Stimulated activated naive CD8-positive, alpha-beta T cell treated with anti-CD3 and anti-CD28 coated beads, Interleukin-15, amount 100 ng/mL, for 72 hours (primary cell): Measurements from ENCODE around the gene SH3PXD2A.
"Not testable (repeated sequence)": the region's sequence is repeated elsewhere in the genome, so short reads cannot be mapped to it uniquely, and the experiment has no call there.

ENCODE experiments used
- ATAC-seq: fragments of 150-1000 bp; cut with Tn5 transposase; 2 replicates; pipeline ENCODE4 v1.10.0; 2021; ENCODE audit warnings: mild to moderate bottlenecking, moderate library complexity
- DNase-seq, 2 donors: peaks; one replicate each; pipeline ENCODE4 v3.0.0; 2021 to 2022
- H3K27ac Mint-ChIP-seq, 2 donors: one replicate each; pipeline ENCODE4 v1.8.0; 2022; ENCODE audit warnings: mild to moderate bottlenecking in 2 of 2, mixed read lengths in 2 of 2, moderate library complexity in 2 of 2
- H3K27me3 Mint-ChIP-seq: one replicate; pipeline ENCODE4 v1.8.0; 2022; ENCODE audit warnings: mixed read lengths
- H3K4me1 Mint-ChIP-seq: one replicate; pipeline ENCODE4 v1.8.0; 2022; ENCODE audit warnings: mild to moderate bottlenecking, mixed read lengths
- H3K4me3 Mint-ChIP-seq, 2 donors: one replicate each; pipeline ENCODE4 v1.8.0; 2022; ENCODE audit warnings: mild to moderate bottlenecking in 2 of 2, mixed read lengths in 2 of 2, moderate library complexity in 1 of 2
- H3K9me3 Mint-ChIP-seq, 2 donors: one replicate each; pipeline ENCODE4 v1.8.0; 2022; ENCODE audit warnings: mixed read lengths in 2 of 2

SH3PXD2A gene

GRCh38 chr10:103820101-103821062 is 35.0 kb downstream of the SH3PXD2A start:
- DNase-seq (no peak), ATAC-seq (no peak)
- Mint-ChIP-seq H3K9me3 (no peaks in the 10 kb centered on the region), H3K27ac (no peak overlapping the region), H3K27me3 (peaks cover 37% of the 10 kb centered on the region), H3K4me3 (no peak overlapping the region), H3K4me1 (no peaks in the 10 kb centered on the region)

- H3K27ac Mint-ChIP-seq: peak overlapping the region in 1 of 2 donors; percentile 5
- DNase-seq (no peak), ATAC-seq (no peak)
- H3K4me1 Mint-ChIP-seq: no peaks in the 10 kb centered on the region
- no peaks in the 10 kb centered on the region for H3K9me3 Mint-ChIP-seq
- H3K4me3 Mint-ChIP-seq: no peak overlapping the region
- peaks cover 37% of the 10 kb centered on the region for H3K27me3 Mint-ChIP-seq
These were observed 35.9 kb downstream of the SH3PXD2A start for GRCh38 chr10:103819493-103819892.

GRCh38 chr10:103818765-103819374 is 36.5 kb downstream of the SH3PXD2A start:
- Mint-ChIP-seq H3K4me3 (no peak overlapping the region), H3K27me3 (peaks cover 37% of the 10 kb centered on the region), H3K4me1 (no peaks in the 10 kb centered on the region), H3K9me3 (no peaks in the 10 kb centered on the region), H3K27ac (peak overlapping the region in 1 of 2 donors; percentile 13)
- ATAC-seq (no peak), DNase-seq (no peak)

GRCh38 chr10:103818105-103818504 is 37.3 kb downstream of the SH3PXD2A start:
- ATAC-seq: no peak
- H3K4me1 Mint-ChIP-seq: no peaks in the 10 kb centered on the region
- DNase-seq: no peak
- no peaks in the 10 kb centered on the region for H3K9me3 Mint-ChIP-seq
- H3K4me3 Mint-ChIP-seq: no peak overlapping the region
- H3K27me3 Mint-ChIP-seq: peaks cover 37% of the 10 kb centered on the region
- H3K27ac Mint-ChIP-seq: no peak overlapping the region

- ATAC-seq (no peak), DNase-seq (no peak)
- Mint-ChIP-seq H3K4me3 (no peak overlapping the region), H3K4me1 (peaks cover 7% of the 10 kb centered on the region), H3K9me3 (no peaks in the 10 kb centered on the region), H3K27ac (no peak overlapping the region), H3K27me3 (peaks cover 25% of the 10 kb centered on the region)
These were observed 38.9 kb downstream of the SH3PXD2A start for GRCh38 chr10:103816431-103816830.

- Mint-ChIP-seq H3K27me3 (peaks cover 14% of the 10 kb centered on the region), H3K4me1 (peaks cover 7% of the 10 kb centered on the region), H3K9me3 (no peaks in the 10 kb centered on the region), H3K4me3 (no peak overlapping the region), H3K27ac (peak overlapping the region in 1 of 2 donors; percentile 11)
- no peak for DNase-seq
- no peak for ATAC-seq
These were observed 40.6 kb downstream of the SH3PXD2A start for GRCh38 chr10:103814626-103815370.

- peaks cover 7% of the 10 kb centered on the region for H3K27me3 Mint-ChIP-seq
- DNase-seq (no peak), ATAC-seq (no peak)
- H3K9me3 Mint-ChIP-seq: no peaks in the 10 kb centered on the region
- H3K4me3 Mint-ChIP-seq: no peak overlapping the region
- H3K27ac Mint-ChIP-seq: no peak overlapping the region
- peaks cover 7% of the 10 kb centered on the region for H3K4me1 Mint-ChIP-seq
These were observed 41.3 kb downstream of the SH3PXD2A start for GRCh38 chr10:103814105-103814504.

GRCh38 chr10:103813312-103813711 is 42.1 kb downstream of the SH3PXD2A start:
- not testable (repeated sequence) for H3K27ac Mint-ChIP-seq, ATAC-seq, H3K27me3 Mint-ChIP-seq, H3K9me3 Mint-ChIP-seq, H3K4me3 Mint-ChIP-seq, DNase-seq, H3K4me1 Mint-ChIP-seq

GRCh38 chr10:103812432-103812831 is 42.9 kb downstream of the SH3PXD2A start:
- no peak for ATAC-seq
- DNase-seq: no peak

GRCh38 chr10:103812004-103812403 is 43.4 kb downstream of the SH3PXD2A start:
- no peak for ATAC-seq

More at GRCh38 chr10:103812432-103812831, 42.9 kb downstream of the SH3PXD2A start:
- H3K4me3 Mint-ChIP-seq: no peak overlapping the region
- H3K9me3 Mint-ChIP-seq: no peaks in the 10 kb centered on the region
- no peaks in the 10 kb centered on the region for H3K27me3 Mint-ChIP-seq
- H3K4me1 Mint-ChIP-seq: peaks cover 7% of the 10 kb centered on the region
- H3K27ac Mint-ChIP-seq: no peak overlapping the region

GRCh38 chr10:103811463-103811862 is 43.9 kb downstream of the SH3PXD2A start:
- no peaks in the 10 kb centered on the region for H3K9me3 Mint-ChIP-seq
- H3K27ac Mint-ChIP-seq: no peak overlapping the region
- H3K4me3 Mint-ChIP-seq: no peak overlapping the region
- no peaks in the 10 kb centered on the region for H3K27me3 Mint-ChIP-seq
- H3K4me1 Mint-ChIP-seq: peaks cover 7% of the 10 kb centered on the region
- DNase-seq (no peak), ATAC-seq (no peak)

More at GRCh38 chr10:103812004-103812403, 43.4 kb downstream of the SH3PXD2A start:
- H3K4me1 Mint-ChIP-seq: peaks cover 7% of the 10 kb centered on the region
- no peak overlapping the region for H3K27ac Mint-ChIP-seq
- no peak overlapping the region for H3K4me3 Mint-ChIP-seq
- no peaks in the 10 kb centered on the region for H3K9me3 Mint-ChIP-seq
- DNase-seq: no peak
- H3K27me3 Mint-ChIP-seq: no peaks in the 10 kb centered on the region

- H3K27ac Mint-ChIP-seq: no peak overlapping the region
- H3K4me1 Mint-ChIP-seq: peaks cover 13% of the 10 kb centered on the region
- no peak for DNase-seq
- no peaks in the 10 kb centered on the region for H3K9me3 Mint-ChIP-seq
- no peaks in the 10 kb centered on the region for H3K27me3 Mint-ChIP-seq
- no peak overlapping the region for H3K4me3 Mint-ChIP-seq
- no peak for ATAC-seq
These were observed 46.6 kb downstream of the SH3PXD2A start for GRCh38 chr10:103808780-103809179.

- ATAC-seq: no peak
- no peak for DNase-seq
- Mint-ChIP-seq H3K9me3 (no peaks in the 10 kb centered on the region), H3K4me3 (no peak overlapping the region), H3K4me1 (peaks cover 16% of the 10 kb centered on the region), H3K27ac (no peak overlapping the region), H3K27me3 (no peaks in the 10 kb centered on the region)
These were observed 47.4 kb downstream of the SH3PXD2A start for GRCh38 chr10:103807996-103808395.

- no peaks in the 10 kb centered on the region for H3K9me3 Mint-ChIP-seq
- DNase-seq (no peak), ATAC-seq (no peak)
- no peaks in the 10 kb centered on the region for H3K27me3 Mint-ChIP-seq
- no peak overlapping the region for H3K27ac Mint-ChIP-seq
- no peak overlapping the region for H3K4me3 Mint-ChIP-seq
- peaks cover 9% of the 10 kb centered on the region for H3K4me1 Mint-ChIP-seq
These were observed 48.8 kb downstream of the SH3PXD2A start for GRCh38 chr10:103806395-103807187.

- Mint-ChIP-seq H3K27me3 (no peaks in the 10 kb centered on the region), H3K4me3 (no peak overlapping the region), H3K4me1 (peaks cover 15% of the 10 kb centered on the region), H3K9me3 (no peaks in the 10 kb centered on the region), H3K27ac (no peak overlapping the region)
- ATAC-seq (no peak), DNase-seq (no peak)
These were observed 49.6 kb downstream of the SH3PXD2A start for GRCh38 chr10:103805781-103806180.
